ENCODE measurements around the gene SLC15A3.

The SLC15A3 gene

GRCh38 chr11:60924906-60925853, 26.8 kb downstream of the SLC15A3 start:
- CTCF ChIA-PET = no interaction called here
- Mint-ChIP-seq H3K27ac (no peak overlapping the region), H3K4me3 (peak overlapping the region; percentile 43), H3K27me3 (peaks cover 73% of the 10 kb centered on the region), H3K9me3 (no peaks in the 10 kb centered on the region), H3K4me1 (peaks cover 10% of the 10 kb centered on the region), H3K36me3 (peaks cover 22% of the 10 kb centered on the region)
- no peak for DNase-seq

GRCh38 chr11:60924110-60924905, 27.7 kb downstream of the SLC15A3 start, which contains the start of gene TMEM132A:
TSS of gene TMEM132A (plus strand) at chr11:60924460. CDS start at chr11:60924634, 174 bp downstream.
- H3K9me3 Mint-ChIP-seq = no peaks in the 10 kb centered on the region
- CTCF ChIA-PET = interaction anchor here (0.7 kb wide), 1 partner anchor 9 kb away, joined by 3 read pairs; no protein-coding TSS in a partner anchor
- peak; percentile 41 for DNase-seq
- peak within 1 kb of the TSS; percentile 51 for H3K4me3 Mint-ChIP-seq
- H3K4me1 Mint-ChIP-seq = peaks cover 12% of the 10 kb centered on the region
- H3K27ac Mint-ChIP-seq = no peak within 1 kb of the TSS
- peaks cover 22% of the 10 kb centered on the region for H3K36me3 Mint-ChIP-seq
- peaks cover 64% of the 10 kb centered on the region for H3K27me3 Mint-ChIP-seq

GRCh38 chr11:60923800-60924109, 28.2 kb downstream of the SLC15A3 start:
- Mint-ChIP-seq H3K27ac (no peak overlapping the region), H3K9me3 (no peaks in the 10 kb centered on the region), H3K36me3 (peaks cover 22% of the 10 kb centered on the region), H3K4me1 (peaks cover 13% of the 10 kb centered on the region), H3K4me3 (peak overlapping the region; percentile 51), H3K27me3 (peaks cover 59% of the 10 kb centered on the region)
- CTCF ChIA-PET = interaction anchor here (0.7 kb wide), 1 partner anchor 8 kb away, joined by 3 read pairs; no protein-coding TSS in a partner anchor
- no peak for DNase-seq

GRCh38 chr11:60923326-60923725, 28.6 kb downstream of the SLC15A3 start:
- peaks cover 54% of the 10 kb centered on the region for H3K27me3 Mint-ChIP-seq

GRCh38 chr11:60922906-60923305, 29.1 kb downstream of the SLC15A3 start:
- H3K9me3 Mint-ChIP-seq = no peaks in the 10 kb centered on the region
- peaks cover 15% of the 10 kb centered on the region for H3K4me1 Mint-ChIP-seq
- H3K4me3 Mint-ChIP-seq = no peak overlapping the region
- no peak for DNase-seq
- peaks cover 22% of the 10 kb centered on the region for H3K36me3 Mint-ChIP-seq
- peaks cover 52% of the 10 kb centered on the region for H3K27me3 Mint-ChIP-seq
- CTCF ChIA-PET = no interaction called here
- no peak overlapping the region for H3K27ac Mint-ChIP-seq

More at GRCh38 chr11:60923326-60923725, 28.6 kb downstream of the SLC15A3 start:
- peak overlapping the region; percentile 41 for H3K4me3 Mint-ChIP-seq
- H3K27ac Mint-ChIP-seq = no peak overlapping the region
- CTCF ChIA-PET = interaction anchor here (0.7 kb wide), 1 partner anchor 8 kb away, joined by 3 read pairs; no protein-coding TSS in a partner anchor
- H3K4me1 Mint-ChIP-seq = peaks cover 13% of the 10 kb centered on the region
- peaks cover 22% of the 10 kb centered on the region for H3K36me3 Mint-ChIP-seq
- DNase-seq = no peak
- no peaks in the 10 kb centered on the region for H3K9me3 Mint-ChIP-seq

- Mint-ChIP-seq H3K27me3 (peaks cover 42% of the 10 kb centered on the region), H3K9me3 (no peaks in the 10 kb centered on the region), H3K36me3 (peaks cover 22% of the 10 kb centered on the region), H3K4me3 (no peak overlapping the region), H3K4me1 (peaks cover 20% of the 10 kb centered on the region), H3K27ac (no peak overlapping the region)
- DNase-seq = no peak
- CTCF ChIA-PET = no interaction called here
Measured at GRCh38 chr11:60921777-60922335, 30.1 kb downstream of the SLC15A3 start.

- peaks cover 22% of the 10 kb centered on the region for H3K36me3 Mint-ChIP-seq
- no peak for DNase-seq
- H3K4me3 Mint-ChIP-seq = no peak overlapping the region
- peaks cover 36% of the 10 kb centered on the region for H3K27me3 Mint-ChIP-seq
- no peaks in the 10 kb centered on the region for H3K9me3 Mint-ChIP-seq
- peaks cover 24% of the 10 kb centered on the region for H3K4me1 Mint-ChIP-seq
- H3K27ac Mint-ChIP-seq = no peak overlapping the region
- CTCF ChIA-PET = interaction anchor here (1.3 kb wide), 1 partner anchor 22 kb away, joined by 3 read pairs; no protein-coding TSS in a partner anchor
Measured at GRCh38 chr11:60921259-60921658, 30.7 kb downstream of the SLC15A3 start.

- Mint-ChIP-seq H3K4me1 (peaks cover 32% of the 10 kb centered on the region), H3K36me3 (peaks cover 26% of the 10 kb centered on the region), H3K27ac (no peak overlapping the region), H3K9me3 (no peaks in the 10 kb centered on the region), H3K27me3 (peaks cover 23% of the 10 kb centered on the region), H3K4me3 (no peak overlapping the region)
- CTCF ChIA-PET = interaction anchor here (1.3 kb wide), 1 partner anchor 21 kb away, joined by 3 read pairs; no protein-coding TSS in a partner anchor
- DNase-seq = no peak
Measured at GRCh38 chr11:60919956-60920355, 32.0 kb downstream of the SLC15A3 start.

- DNase-seq = no peak
- Mint-ChIP-seq H3K36me3 (peaks cover 26% of the 10 kb centered on the region), H3K27me3 (peaks cover 16% of the 10 kb centered on the region), H3K27ac (no peak overlapping the region), H3K4me1 (peaks cover 33% of the 10 kb centered on the region), H3K4me3 (no peak overlapping the region), H3K9me3 (no peaks in the 10 kb centered on the region)
- CTCF ChIA-PET = interaction anchor here (0.9 to 1.0 kb wide), 2 partner anchors 9 to 162 kb away, joined by 3 to 4 read pairs; no protein-coding TSS in a partner anchor
Measured at GRCh38 chr11:60919320-60919719, 32.7 kb downstream of the SLC15A3 start.

- Mint-ChIP-seq H3K36me3 (peaks cover 24% of the 10 kb centered on the region), H3K4me1 (peaks cover 30% of the 10 kb centered on the region), H3K4me3 (no peak overlapping the region), H3K27me3 (peaks cover 12% of the 10 kb centered on the region), H3K9me3 (no peaks in the 10 kb centered on the region), H3K27ac (no peak overlapping the region)
- DNase-seq = no peak
- CTCF ChIA-PET = interaction anchor here (0.9 to 1.0 kb wide), 2 partner anchors 9 to 163 kb away, joined by 3 to 4 read pairs; no protein-coding TSS in a partner anchor
Measured at GRCh38 chr11:60918939-60919265, 33.1 kb downstream of the SLC15A3 start.

GRCh38 chr11:60918251-60918938, 33.6 kb downstream of the SLC15A3 start:
- no peak overlapping the region for H3K27ac Mint-ChIP-seq
- peaks cover 22% of the 10 kb centered on the region for H3K36me3 Mint-ChIP-seq
- no peak for DNase-seq
- no peaks in the 10 kb centered on the region for H3K9me3 Mint-ChIP-seq
- CTCF ChIA-PET = interaction anchor here (0.9 to 1.0 kb wide), 2 partner anchors 10 to 163 kb away, joined by 3 to 4 read pairs; no protein-coding TSS in a partner anchor
- H3K4me1 Mint-ChIP-seq = peaks cover 32% of the 10 kb centered on the region
- no peak overlapping the region for H3K4me3 Mint-ChIP-seq
- H3K27me3 Mint-ChIP-seq = peaks cover 7% of the 10 kb centered on the region

- peaks cover 42% of the 10 kb centered on the region for H3K4me1 Mint-ChIP-seq
- CTCF ChIA-PET = interaction anchor here (2.7 kb wide), 1 partner anchor 86 kb away, joined by 9 read pairs; no protein-coding TSS in a partner anchor
- DNase-seq = no peak
- no peaks in the 10 kb centered on the region for H3K9me3 Mint-ChIP-seq
- H3K27ac Mint-ChIP-seq = peak overlapping the region; percentile 13
- no peaks in the 10 kb centered on the region for H3K27me3 Mint-ChIP-seq
- H3K4me3 Mint-ChIP-seq = no peak overlapping the region
- peaks cover 14% of the 10 kb centered on the region for H3K36me3 Mint-ChIP-seq
Measured at GRCh38 chr11:60917267-60917666, 34.7 kb downstream of the SLC15A3 start.

- CTCF ChIA-PET = interaction anchor here (2.7 kb wide), 1 partner anchor 86 kb away, joined by 9 read pairs; no protein-coding TSS in a partner anchor
- Mint-ChIP-seq H3K36me3 (peaks cover 12% of the 10 kb centered on the region), H3K4me1 (peaks cover 48% of the 10 kb centered on the region), H3K27ac (no peak overlapping the region), H3K9me3 (no peaks in the 10 kb centered on the region), H3K27me3 (no peaks in the 10 kb centered on the region), H3K4me3 (peak overlapping the region; percentile 28)
- no peak for DNase-seq
Measured at GRCh38 chr11:60916669-60917206, 35.2 kb downstream of the SLC15A3 start.

All from activated naive CD4-positive, alpha-beta T cell treated with anti-CD3 and anti-CD28 coated beads, Interleukin-2, amount 10 ng/mL, durations not matched to agents 7 days and 5 days (primary cell).